ENCODE measurements around the gene PIK3CB.

The PIK3CB gene

DNA sequence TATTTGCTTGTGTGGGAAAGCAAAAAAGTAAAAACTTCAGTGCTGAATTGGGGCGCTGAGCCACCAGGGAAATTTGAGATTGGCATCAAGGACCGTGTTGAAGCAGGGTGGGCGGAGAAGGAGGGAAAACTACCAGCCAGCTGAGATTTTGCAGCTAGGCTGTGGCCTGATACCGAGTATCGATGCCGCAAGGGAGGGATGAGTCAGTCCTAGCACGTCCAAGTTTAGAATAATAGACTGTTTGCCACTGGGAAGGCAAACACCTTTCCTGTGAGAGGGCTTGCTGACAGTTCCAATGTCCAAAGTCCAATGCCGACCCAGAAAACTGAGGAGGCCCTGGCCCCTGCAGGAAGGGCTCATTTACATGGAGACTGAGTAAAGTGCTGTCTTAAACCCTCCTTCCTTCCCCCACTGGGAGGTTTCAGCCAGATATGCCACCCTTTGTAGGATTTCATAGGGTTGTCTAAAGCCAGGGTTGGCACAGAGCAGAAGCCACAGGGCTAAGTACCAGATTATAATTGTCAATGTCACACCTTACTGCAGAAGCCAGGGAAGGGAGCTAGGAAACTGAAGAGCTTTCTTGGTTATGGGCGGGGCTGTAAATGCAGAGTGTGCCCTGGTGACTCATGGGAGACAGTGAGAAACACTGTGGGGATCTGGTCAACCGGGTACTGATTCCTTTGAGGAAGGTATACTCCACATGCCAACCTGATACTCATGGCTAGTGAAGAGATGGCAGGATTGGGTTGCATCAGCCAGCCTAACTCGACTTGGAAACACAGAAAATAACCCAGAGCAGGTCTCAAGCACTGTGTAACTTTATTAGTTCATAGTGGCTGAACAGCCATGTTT is 28.4 kb upstream of the PIK3CB start:
- H3K36me3 ChIP-seq, result no peaks in the 10 kb centered on the region
- H3K9me3 ChIP-seq, result no peaks in the 10 kb centered on the region
- TF ChIP-seq, protein P1, sequence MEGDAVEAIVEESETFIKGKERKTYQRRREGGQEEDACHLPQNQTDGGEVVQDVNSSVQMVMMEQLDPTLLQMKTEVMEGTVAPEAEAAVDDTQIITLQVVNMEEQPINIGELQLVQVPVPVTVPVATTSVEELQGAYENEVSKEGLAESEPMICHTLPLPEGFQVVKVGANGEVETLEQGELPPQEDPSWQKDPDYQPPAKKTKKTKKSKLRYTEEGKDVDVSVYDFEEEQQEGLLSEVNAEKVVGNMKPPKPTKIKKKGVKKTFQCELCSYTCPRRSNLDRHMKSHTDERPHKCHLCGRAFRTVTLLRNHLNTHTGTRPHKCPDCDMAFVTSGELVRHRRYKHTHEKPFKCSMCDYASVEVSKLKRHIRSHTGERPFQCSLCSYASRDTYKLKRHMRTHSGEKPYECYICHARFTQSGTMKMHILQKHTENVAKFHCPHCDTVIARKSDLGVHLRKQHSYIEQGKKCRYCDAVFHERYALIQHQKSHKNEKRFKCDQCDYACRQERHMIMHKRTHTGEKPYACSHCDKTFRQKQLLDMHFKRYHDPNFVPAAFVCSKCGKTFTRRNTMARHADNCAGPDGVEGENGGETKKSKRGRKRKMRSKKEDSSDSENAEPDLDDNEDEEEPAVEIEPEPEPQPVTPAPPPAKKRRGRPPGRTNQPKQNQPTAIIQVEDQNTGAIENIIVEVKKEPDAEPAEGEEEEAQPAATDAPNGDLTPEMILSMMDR (IDR thresholded peaks at IDR 0.05), result no peak
- DNase-seq, result no peak
- intact Hi-C loops (cut with DNase I; ENCODE audit: low total_unique reads), result no loop called here
- H3K4me3 ChIP-seq, result no peak overlapping the region
- H3K27me3 ChIP-seq, result no peaks in the 10 kb centered on the region
- H3K4me1 ChIP-seq, result peaks cover 0 to 16% (median 3%) of the 10 kb centered on the region in 4 donors
- H3K27ac ChIP-seq, result no peak overlapping the region

DNA sequence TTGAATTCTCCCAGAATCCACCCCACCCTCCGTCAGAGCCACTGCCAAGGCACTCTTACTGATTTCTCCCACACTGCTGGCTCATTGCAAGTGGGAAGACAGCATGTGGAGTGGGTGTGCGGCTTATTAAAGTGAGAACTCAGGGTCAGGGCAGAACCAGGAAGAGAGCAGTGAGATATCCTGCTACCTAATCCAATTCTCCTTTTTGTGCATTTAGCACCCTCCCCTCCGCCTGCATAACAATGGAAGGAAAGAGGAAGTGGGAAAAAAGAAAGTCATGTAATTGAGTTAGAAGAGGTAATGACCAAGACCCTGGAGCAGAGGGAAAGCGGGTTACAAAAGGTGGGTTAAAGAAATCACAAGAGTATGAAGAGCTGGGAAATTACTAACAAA is 27.8 kb upstream of the PIK3CB start:
- Histone ChIP-seq H3K4me1 (peaks cover 0 to 16% (median 3%) of the 10 kb centered on the region in 4 donors), H3K27me3 (no peaks in the 10 kb centered on the region), H3K36me3 (no peaks in the 10 kb centered on the region), H3K9me3 (no peaks in the 10 kb centered on the region), H3K4me3 (no peak overlapping the region), H3K27ac (no peak overlapping the region)
- intact Hi-C loops (cut with DNase I; ENCODE audit: low total_unique reads), result no loop called here
- TF ChIP-seq, protein P1 (IDR thresholded peaks at IDR 0.05), result no peak
- DNase-seq, result peak in 1 of 2 donors; percentile 20

DNA sequence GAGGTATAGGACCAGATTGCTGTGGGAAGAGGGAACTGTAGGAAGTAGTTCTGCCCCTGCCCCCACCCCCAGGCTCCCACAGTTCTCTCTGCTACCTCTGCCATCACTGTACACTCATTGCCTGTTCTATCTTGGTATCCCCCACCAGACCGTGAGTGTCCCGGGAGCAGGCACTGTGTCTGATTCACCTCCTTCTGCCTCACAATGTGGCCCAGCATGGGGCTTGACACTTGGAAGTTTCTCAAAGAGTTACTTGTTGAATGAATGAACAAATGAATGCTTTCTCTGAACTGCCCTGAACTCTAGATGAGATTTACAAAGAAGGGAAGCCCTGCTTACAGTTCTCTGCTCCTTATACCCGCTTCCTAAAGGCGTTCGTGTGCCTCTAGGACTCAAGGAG is 27.1 kb upstream of the PIK3CB start:
- Histone ChIP-seq H3K4me3 (no peak overlapping the region), H3K9me3 (no peaks in the 10 kb centered on the region), H3K36me3 (no peaks in the 10 kb centered on the region), H3K4me1 (peaks cover 0 to 16% (median 3%) of the 10 kb centered on the region in 4 donors), H3K27me3 (no peaks in the 10 kb centered on the region), H3K27ac (no peak overlapping the region)
- no peak for DNase-seq
- TF ChIP-seq, protein P1 (IDR thresholded peaks at IDR 0.05), result no peak
- intact Hi-C loops (cut with DNase I; ENCODE audit: low total_unique reads), result no loop called here

DNA sequence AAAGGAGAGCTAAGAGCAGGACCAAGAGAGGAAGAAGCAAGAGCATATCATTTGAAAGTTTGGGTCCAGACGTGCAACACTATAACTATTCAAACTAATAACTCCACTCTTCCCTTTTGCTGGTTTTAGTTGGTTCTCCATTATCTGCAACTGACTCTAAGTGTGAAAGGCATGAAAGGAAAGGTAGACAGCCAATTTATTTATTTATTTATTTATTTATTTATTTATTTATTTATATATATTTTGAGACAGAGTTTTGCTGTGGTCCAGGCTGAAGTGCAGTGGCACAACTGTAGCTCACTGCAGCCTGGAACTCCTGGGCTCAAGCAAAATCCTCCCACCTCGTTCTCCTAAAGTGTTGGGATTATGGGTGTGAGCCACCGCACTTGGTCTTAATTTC is 22.1 kb upstream of the PIK3CB start:
- TF ChIP-seq, protein P1 (IDR thresholded peaks at IDR 0.05), result no peak
- no peaks in the 10 kb centered on the region for H3K27me3 ChIP-seq
- intact Hi-C loops (cut with DNase I; ENCODE audit: low total_unique reads), result no loop called here

DNA sequence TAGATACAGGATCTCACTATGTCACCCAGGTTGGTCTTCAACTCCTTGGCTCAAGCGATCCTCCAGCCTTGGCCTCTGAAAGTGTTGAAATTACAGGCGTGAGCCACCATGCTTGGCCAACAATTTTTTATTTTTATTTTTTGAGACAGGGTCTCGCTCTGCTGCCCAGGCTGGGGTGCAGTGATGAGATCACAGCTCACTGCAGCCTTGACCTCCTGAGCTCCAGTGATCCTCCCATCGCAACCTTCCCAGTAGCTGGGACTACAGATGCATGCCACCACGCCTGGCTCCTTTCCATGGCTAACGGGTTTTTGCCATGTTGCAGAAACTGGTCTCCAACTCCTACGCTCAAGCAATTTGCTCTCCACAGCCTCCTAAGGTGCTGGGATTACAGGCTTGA is 20.2 kb upstream of the PIK3CB start:
- H3K4me3 ChIP-seq, result no peak overlapping the region
- H3K36me3 ChIP-seq, result no peaks in the 10 kb centered on the region
- no peaks in the 10 kb centered on the region for H3K27me3 ChIP-seq
- DNase-seq, result no peak
- intact Hi-C loops (cut with DNase I; ENCODE audit: low total_unique reads), result no loop called here
- H3K9me3 ChIP-seq, result no peaks in the 10 kb centered on the region
- TF ChIP-seq, protein P1 (IDR thresholded peaks at IDR 0.05), result no peak
- no peak overlapping the region for H3K27ac ChIP-seq
- no peaks in the 10 kb centered on the region for H3K4me1 ChIP-seq

More for the DNA sequence above, 22.1 kb upstream of the PIK3CB start:
- no peak overlapping the region for H3K27ac ChIP-seq
- no peak for DNase-seq
- H3K4me3 ChIP-seq, result no peak overlapping the region
- H3K36me3 ChIP-seq, result no peaks in the 10 kb centered on the region
- no peaks in the 10 kb centered on the region for H3K9me3 ChIP-seq
- H3K4me1 ChIP-seq, result no peaks in the 10 kb centered on the region
